HCT116 (cell line): ENCODE measurements around the gene PBX3. TPM values are rescaled to one million over a fixed set of nuclear protein-coding genes. Genes with fewer than 3 reads are reported as not detected.

Experiments used
- ATAC-seq: fragments of 200-7000 bp; cut with Tn5 transposase; 2 replicates; pipeline ENCODE4 v1.9.1; 2020; ENCODE audit warnings: mild to moderate bottlenecking, moderate library complexity
- BruUV-seq: library from RNA; stranded (reverse); fragments of 400-500 nt; replicated peaks from 2 replicates; lab custom pipeline; 2021; lab: Mats Ljungman, UMichigan
- CTCF ChIA-PET: fragments of 300-600 bp; sonication (Branson Sonifier 250); formaldehyde crosslinking; loops from one replicate; lab custom pipeline; 2021; ENCODE audit warnings: antibody characterized with exemption; lab: Charles Lee
- POLR2A ChIA-PET: fragments of 300-600, 350-600 bp; sonication (Branson Sonifier 250); formaldehyde crosslinking; loops from one replicate; lab custom pipeline; 2021; ENCODE audit warnings: antibody characterized with exemption; lab: Charles Lee
- RAD21 ChIA-PET, 2 experiments: fragments of 300-600 bp; sonication (Branson Sonifier 250); formaldehyde crosslinking; loops; one replicate each; lab custom pipeline; 2023; ENCODE audit warnings: low total read pairs in 2 of 2; ENCODE audit not compliant: uncharacterized antibody in 2 of 2, unreplicated experiment in 2 of 2, low non-redundant PET in 1 of 2; lab: Charles Lee
- DNase-seq: peaks from one replicate; pipeline ENCODE4 v3.0.0-alpha.2; 2010; ENCODE audit warnings: low read depth, low spot score
- H2AFZ ChIP-seq: fragments of 200-600 bp; shearing (Covaris generic), sonication (generic); 2 replicates; pipeline ENCODE4 v1.6.1; 2017; ENCODE audit warnings: low read depth, mixed run types, mixed read lengths, antibody characterized with exemption, low read length; ENCODE audit not compliant: poor library complexity, severe bottlenecking
- H3K27ac ChIP-seq: 2 replicates; pipeline ENCODE4 v1.5.1; 2012; ENCODE audit warnings: low read depth, low read length
- H3K27me3 ChIP-seq: fragments of 200-600 bp; sonication (generic); 2 replicates; pipeline ENCODE4 v1.6.1; 2016; ENCODE audit warnings: mixed run types, low read length, mixed read lengths; ENCODE audit not compliant: insufficient read depth
- H3K36me3 ChIP-seq, 2 experiments: fragments of 200-500 bp in 1 of 2; fragments of 200-600 bp in 1 of 2; sonication (Bioruptor generic) in 1 of 2; sonication (generic) in 1 of 2; 2 replicates each; pipeline versions ENCODE4 v1.5.1 to v1.6.1; 2014 to 2016; ENCODE audit warnings: low read length in 2 of 2, inconsistent platforms in 1 of 2, mixed read lengths in 1 of 2, mixed run types in 1 of 2; ENCODE audit not compliant: insufficient read depth in 2 of 2, control insufficient read depth in 1 of 2
- H3K4me1 ChIP-seq, 2 experiments: fragments of 200-600 bp in 1 of 2; sonication (generic) in 1 of 2; 2 replicates each; pipeline versions ENCODE4 v1.5.1 to v1.6.1; 2012 to 2017; ENCODE audit warnings: low read length in 2 of 2, inconsistent platforms in 1 of 2, mild to moderate bottlenecking in 1 of 2, mixed read lengths in 1 of 2, mixed run types in 1 of 2, moderate library complexity in 1 of 2; ENCODE audit not compliant: insufficient read depth in 2 of 2, control insufficient read depth in 1 of 2
- H3K4me2 ChIP-seq: fragments of 200-600 bp; sonication (generic); 2 replicates; pipeline ENCODE4 v1.6.1; 2017; ENCODE audit warnings: mixed run types, low read length, mixed read lengths
- H3K4me3 ChIP-seq, 2 experiments: fragments of 200-600 bp in 1 of 2; sonication (generic) in 1 of 2; replicated peaks in 1 of 2; 2 replicates each; pipeline ENCODE4 v1.5.1; 2011 to 2016; ENCODE audit warnings: low read length in 2 of 2, control low read depth in 1 of 2, low read depth in 1 of 2, mild to moderate bottlenecking in 1 of 2, mixed read lengths in 1 of 2, mixed run types in 1 of 2
- H3K79me2 ChIP-seq: fragments of 200-600 bp; sonication (generic); 2 replicates; pipeline ENCODE4 v1.6.1; 2017; ENCODE audit warnings: mild to moderate bottlenecking, mixed run types, low read length, moderate library complexity, mixed read lengths; ENCODE audit not compliant: insufficient read depth
- H3K9ac ChIP-seq: fragments of 200-600 bp; sonication (generic); 2 replicates; pipeline ENCODE4 v1.6.1; 2016; ENCODE audit warnings: low read length, mixed read lengths
- H3K9me2 ChIP-seq: fragments of 200-600 bp; sonication (generic), shearing (Covaris generic); 2 replicates; pipeline ENCODE4 v1.6.1; 2017; ENCODE audit warnings: mixed run types, mild to moderate bottlenecking, moderate library complexity; ENCODE audit not compliant: insufficient read depth
- H3K9me3 ChIP-seq, 2 experiments: fragments of 200-500 bp in 1 of 2; fragments of 200-600 bp in 1 of 2; sonication (Bioruptor generic) in 1 of 2; sonication (generic) in 1 of 2; 2 replicates each; pipeline ENCODE4 v1.6.1; 2014 to 2017; ENCODE audit warnings: low read length in 2 of 2, mixed read lengths in 2 of 2, inconsistent platforms in 1 of 2, low read depth in 1 of 2, mild to moderate bottlenecking in 1 of 2, mixed run types in 1 of 2, moderate library complexity in 1 of 2; ENCODE audit not compliant: control insufficient read depth in 1 of 2, insufficient read depth in 1 of 2
- H4K20me1 ChIP-seq: fragments of 200-600 bp; sonication (generic), shearing (Covaris generic); 2 replicates; pipeline ENCODE4 v1.6.1; 2017; ENCODE audit warnings: mixed run types, mild to moderate bottlenecking, moderate library complexity; ENCODE audit not compliant: insufficient read depth
- CBX3 ChIP-seq: IDR thresholded peaks from 2 replicates; pipeline ENCODE4 v1.6.1; 2012; ENCODE audit warnings: low read depth
- EGR1 ChIP-seq: IDR thresholded peaks from 2 replicates; pipeline ENCODE4 v1.6.1; 2012; ENCODE audit warnings: low read depth
- MAX ChIP-seq: IDR thresholded peaks from 2 replicates; pipeline ENCODE4 v1.6.1; 2012
- SIN3A ChIP-seq: IDR thresholded peaks from 2 replicates; pipeline ENCODE4 v1.6.1; 2012; ENCODE audit warnings: low read depth
- SRF ChIP-seq: IDR thresholded peaks from 2 replicates; pipeline ENCODE4 v1.6.1; 2012; ENCODE audit warnings: low read depth
- TCF7L2 ChIP-seq: IDR thresholded peaks from 2 replicates; pipeline ENCODE4 v1.7.0; 2011; ENCODE audit warnings: borderline replicate concordance, inconsistent platforms; ENCODE audit not compliant: insufficient read depth, insufficient read length; ENCODE audit errors: extremely low read depth
- ZBTB33 ChIP-seq: IDR thresholded peaks from 2 replicates; pipeline ENCODE4 v1.6.1; 2011; ENCODE audit warnings: mild to moderate bottlenecking, low read length, moderate library complexity; ENCODE audit not compliant: insufficient replicate concordance; ENCODE audit errors: extremely low read depth
- intact Hi-C: fragments of 100-400 bp; cut with micrococcal nuclease; formaldehyde crosslinking; loops from 2 replicates; pipeline ENCODE4 v1.10.0; 2022
- total RNA-seq: library from RNA; stranded (reverse); gene quantifications from one replicate; pipeline ENCODE4 v1.2.1, GENCODE V29; 2021; ENCODE audit not compliant: unreplicated experiment

PBX3 gene
- total RNA-seq, 1 experiment from 2014 or later, result 13.5 TPM

DNA sequence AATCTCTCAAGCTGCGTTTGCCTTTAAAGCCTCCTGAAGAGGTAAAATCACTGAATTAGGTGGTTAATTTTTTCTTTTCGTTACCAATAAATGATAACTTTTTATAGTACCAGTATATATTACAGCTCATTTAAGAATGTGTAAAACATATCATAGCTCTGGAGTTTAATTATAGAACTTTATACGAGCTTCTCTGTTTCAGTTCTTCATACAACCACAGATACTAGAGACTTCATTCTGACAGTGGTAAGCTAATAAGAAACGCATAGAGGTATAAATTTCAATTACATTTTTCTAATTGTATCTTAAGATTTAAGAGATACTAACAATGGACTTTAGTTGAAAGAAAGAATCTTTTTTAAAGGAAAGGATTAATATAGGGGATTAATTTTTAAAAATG, 73.9 kb downstream of the PBX3 start:
- ATAC-seq (no peak), DNase-seq (no peak)
- Histone ChIP-seq H3K4me1 (peaks cover 0 to 1% of the 10 kb centered on the region in 2 experiments; a peak in 2 of 4 replicates), H3K9me2 (no peaks in the 10 kb centered on the region), H3K36me3 (no peaks in the 10 kb centered on the region), H3K79me2 (no peaks in the 10 kb centered on the region), H3K27ac (no peak overlapping the region), H2AFZ (no peak overlapping the region), H3K9me3 (no peaks in the 10 kb centered on the region), H3K9ac (no peak overlapping the region), H3K27me3 (no peaks in the 10 kb centered on the region), H3K4me3 (no peak overlapping the region), H4K20me1 (no peaks in the 10 kb centered on the region), H3K4me2 (no peak overlapping the region)
- RAD21 ChIA-PET, result no interaction called here
- TF ChIP-seq SIN3A, result no peak
- TF ChIP-seq SRF, result no peak
- no peak for TF ChIP-seq MAX
- POLR2A ChIA-PET, result no interaction called here
- no TSS peak for BruUV-seq
- CTCF ChIA-PET, result no interaction called here
- intact Hi-C loops, result no loop called here

DNA sequence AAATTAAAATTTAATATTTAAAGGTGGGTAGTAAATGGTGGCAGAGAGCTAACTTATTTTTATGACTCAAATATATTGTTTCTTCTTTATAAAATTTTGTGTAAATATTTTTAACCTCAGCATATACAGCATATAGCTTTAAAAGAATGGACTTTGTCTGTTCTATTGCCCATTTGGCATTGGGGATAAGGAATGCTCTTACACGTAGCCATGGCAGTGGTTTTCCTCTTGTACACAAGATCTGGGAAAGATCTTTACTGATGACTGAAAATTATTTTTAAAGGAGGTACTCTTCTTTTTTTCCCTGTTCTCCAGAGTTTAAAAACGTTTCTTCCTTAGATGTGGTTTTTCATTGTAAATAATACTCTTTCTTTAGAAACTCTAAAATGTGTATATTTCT, 75.0 kb downstream of the PBX3 start:
- Histone ChIP-seq H3K4me3 (no peak overlapping the region), H3K79me2 (no peaks in the 10 kb centered on the region), H3K9ac (no peak overlapping the region), H4K20me1 (no peaks in the 10 kb centered on the region), H3K9me2 (no peaks in the 10 kb centered on the region), H3K27me3 (no peaks in the 10 kb centered on the region), H3K9me3 (no peaks in the 10 kb centered on the region), H3K4me2 (no peak overlapping the region), H2AFZ (no peak overlapping the region), H3K27ac (no peak overlapping the region), H3K36me3 (no peaks in the 10 kb centered on the region), H3K4me1 (no peaks in the 10 kb centered on the region)
- BruUV-seq, result no TSS peak
- DNase-seq (no peak), ATAC-seq (no peak)
- intact Hi-C loops, result no loop called here
- ChIA-PET CTCF (no interaction called here), POLR2A (no interaction called here), RAD21 (no interaction called here)
- no peak for TF ChIP-seq ZBTB33
- TF ChIP-seq SIN3A, result no peak
- TF ChIP-seq TCF7L2, result no peak
- TF ChIP-seq MAX, result no peak
- TF ChIP-seq EGR1, result no peak
- TF ChIP-seq SRF, result no peak
- TF ChIP-seq CBX3, result no peak
